IMR-90 (cell line): ENCODE measurements around the gene EREG. TPM values are rescaled to one million over a fixed set of nuclear protein-coding genes. Genes with fewer than 3 reads are reported as not detected.

Experiments used
- ATAC-seq: fragments of 200-7000 bp; cut with Tn5 transposase; 2 replicates; pipeline ENCODE4 v1.9.1; 2020; ENCODE audit warnings: low read depth, mild to moderate bottlenecking, moderate library complexity
- BruUV-seq: library from RNA; stranded (reverse); fragments of 400-500 nt; replicated peaks from 2 replicates; lab custom pipeline; 2021; lab: Mats Ljungman, UMichigan
- CTCF ChIA-PET: fragments of 300-600 bp; formaldehyde crosslinking; extraction: SDS; loops from one replicate; lab custom pipeline; 2021; ENCODE audit warnings: antibody characterized with exemption; lab: Yijun Ruan, JAX
- POLR2A ChIA-PET: fragments of 300-600 bp; sonication (Branson Sonifier 250); formaldehyde crosslinking; loops from one replicate; lab custom pipeline; 2022; ENCODE audit warnings: antibody characterized with exemption; ENCODE audit not compliant: unreplicated experiment; lab: Charles Lee
- DNase-seq: peaks from one replicate; pipeline ENCODE4 v3.0.0; 2013
- H2AFZ ChIP-seq: replicated peaks from 2 replicates; pipeline ENCODE3; 2013; ENCODE audit warnings: low read length, mild to moderate bottlenecking; ENCODE audit not compliant: poor library complexity
- H2AK5ac ChIP-seq: 2 replicates; pipeline ENCODE4 v1.6.1; 2013; ENCODE audit warnings: low read depth, low read length, inconsistent platforms
- H2AK9ac ChIP-seq: replicated peaks from 2 replicates; pipeline ENCODE3; 2013; ENCODE audit warnings: mild to moderate bottlenecking, low read depth, low read length, moderate library complexity; ENCODE audit not compliant: poor library complexity
- H2BK120ac ChIP-seq: 2 replicates; pipeline ENCODE4 v1.6.1; 2013; ENCODE audit warnings: low read depth, low read length, inconsistent platforms
- H2BK15ac ChIP-seq: 3 replicates; pipeline ENCODE4 v1.6.1; 2013; ENCODE audit warnings: low read depth, low read length, inconsistent platforms
- H2BK20ac ChIP-seq: 2 replicates; pipeline ENCODE4 v1.6.1; 2013; ENCODE audit warnings: low read depth, mild to moderate bottlenecking, inconsistent platforms, low read length, moderate library complexity
- H2BK5ac ChIP-seq: 2 replicates; pipeline ENCODE4 v1.6.1; 2013; ENCODE audit warnings: mild to moderate bottlenecking, low read depth, low read length, inconsistent platforms; ENCODE audit not compliant: poor library complexity, severe bottlenecking
- H3K14ac ChIP-seq: replicated peaks from 2 replicates; pipeline ENCODE4 v1.6.1; 2013; ENCODE audit warnings: low read depth, low read length, inconsistent platforms
- H3K18ac ChIP-seq: 2 replicates; pipeline ENCODE4 v1.6.1; 2013; ENCODE audit warnings: low read depth, low read length, control low read depth
- H3K23ac ChIP-seq: 2 replicates; pipeline ENCODE4 v1.6.1; 2013; ENCODE audit warnings: low read depth, low read length, inconsistent platforms
- H3K27ac ChIP-seq: 2 replicates; pipeline ENCODE4 v1.5.1; 2013; ENCODE audit warnings: mild to moderate bottlenecking, control low read depth, low read length; ENCODE audit not compliant: insufficient read depth
- H3K27me3 ChIP-seq: 2 replicates; pipeline ENCODE4 v1.6.1; 2013; ENCODE audit warnings: low read length; ENCODE audit not compliant: control insufficient read depth, insufficient read depth
- H3K36me3 ChIP-seq: 2 replicates; pipeline ENCODE4 v1.6.1; 2013; ENCODE audit warnings: low read length, mixed read lengths; ENCODE audit not compliant: control insufficient read depth, insufficient read depth
- H3K4ac ChIP-seq: 2 replicates; pipeline ENCODE4 v1.6.1; 2013; ENCODE audit warnings: low read depth, low read length, inconsistent platforms
- H3K4me1 ChIP-seq: 2 replicates; pipeline ENCODE4 v1.6.1; 2013; ENCODE audit warnings: low read length, mixed read lengths; ENCODE audit not compliant: control insufficient read depth, insufficient read depth
- H3K4me2 ChIP-seq: 2 replicates; pipeline ENCODE4 v1.6.1; 2013; ENCODE audit warnings: low read depth, mild to moderate bottlenecking, control low read depth, low read length, moderate library complexity
- H3K4me3 ChIP-seq: 2 replicates; pipeline ENCODE4 v1.5.1; 2013; ENCODE audit warnings: low read depth, mild to moderate bottlenecking, control low read depth, low read length, moderate library complexity; ENCODE audit not compliant: insufficient read depth
- H3K56ac ChIP-seq: 2 replicates; pipeline ENCODE4 v1.6.1; 2013; ENCODE audit warnings: low read length, inconsistent platforms; ENCODE audit not compliant: insufficient read depth; ENCODE audit errors: extremely low read depth
- H3K79me1 ChIP-seq, 2 experiments: 2 replicates each; pipeline ENCODE4 v1.6.1; 2013; ENCODE audit warnings: low read length in 2 of 2, inconsistent platforms in 1 of 2, low read depth in 1 of 2
- H3K9ac ChIP-seq: 2 replicates; pipeline ENCODE4 v1.6.1; 2013; ENCODE audit warnings: low read depth, low read length, control low read depth
- H3K9me1 ChIP-seq: 2 replicates; pipeline ENCODE4 v1.6.1; 2013; ENCODE audit warnings: low read length, inconsistent platforms; ENCODE audit not compliant: insufficient read depth
- H3K9me3 ChIP-seq: 2 replicates; pipeline ENCODE4 v1.6.1; 2013; ENCODE audit warnings: low read length; ENCODE audit not compliant: control insufficient read depth, insufficient read depth
- H4K20me1 ChIP-seq: 2 replicates; pipeline ENCODE4 v1.6.1; 2013; ENCODE audit warnings: low read length, inconsistent platforms; ENCODE audit not compliant: insufficient read depth
- H4K5ac ChIP-seq: 2 replicates; pipeline ENCODE4 v1.6.1; 2013; ENCODE audit warnings: mild to moderate bottlenecking, low read depth, low read length, control low read depth
- H4K8ac ChIP-seq, 2 experiments: 2 replicates each; pipeline ENCODE4 v1.6.1; 2013; ENCODE audit warnings: low read depth in 2 of 2, low read length in 2 of 2, control low read depth in 1 of 2, inconsistent platforms in 1 of 2
- H4K91ac ChIP-seq: 2 replicates; pipeline ENCODE4 v1.6.1; 2013; ENCODE audit warnings: low read depth, low read length, inconsistent platforms; ENCODE audit not compliant: insufficient read depth
- CEBPB ChIP-seq: IDR thresholded peaks from 2 replicates; pipeline ENCODE4 v1.6.1; 2012; ENCODE audit warnings: low read depth, low read length, improper control_type of control experiment
- CHD1 ChIP-seq: IDR thresholded peaks from 2 replicates; pipeline ENCODE4 v1.6.1; 2012; ENCODE audit warnings: low read depth, low read length, improper control_type of control experiment
- MAZ ChIP-seq: IDR thresholded peaks from 2 replicates; pipeline ENCODE4 v1.6.1; 2012; ENCODE audit warnings: low read depth, mild to moderate bottlenecking, low read length, improper control_type of control experiment, moderate library complexity, borderline replicate concordance
- POLR2A ChIP-seq: IDR thresholded peaks from 2 replicates; pipeline ENCODE4 v1.6.1; 2012; ENCODE audit warnings: mild to moderate bottlenecking, low read depth, low read length
- RCOR1 ChIP-seq: IDR thresholded peaks from 2 replicates; pipeline ENCODE4 v1.6.1; 2012; ENCODE audit warnings: mild to moderate bottlenecking, low read length, improper control_type of control experiment; ENCODE audit not compliant: insufficient replicate concordance
- WGBS, 2 experiments: methylation state at CpG; one replicate each; pipeline versions ENCODE4 v1.1.5 to v1.1.7; 2013; ENCODE audit warnings: missing lambda C conversion rate in 2 of 2; ENCODE audit not compliant: insufficient read length in 1 of 2; ENCODE audit errors: extremely low coverage in 2 of 2; 5-methylcytosine and 5-hydroxymethylcytosine counted together
- dilution Hi-C: fragments of 300-500 bp; cut with HindIII; formaldehyde crosslinking; loops from one replicate; pipeline ENCODE4 v1.14.3; 2018; ENCODE audit warnings: low sequenced_read_pairs; ENCODE audit not compliant: unreplicated experiment
- in situ Hi-C: fragments of 300-500 bp; cut with MboI; formaldehyde crosslinking; loops from 3 replicates; pipeline ENCODE4 v1.14.3; 2019; ENCODE audit warnings: low sequenced_read_pairs, inconsistent platforms, mixed read lengths
- intact Hi-C: fragments of 100-400 bp; cut with micrococcal nuclease; formaldehyde crosslinking; loops from 2 replicates; pipeline ENCODE4 v1.10.0; 2022
- polyA plus RNA-seq, 3 experiments: library from polyadenylated mRNA; depleted of rRNA; stranded (reverse); fragments of >200 nt; gene quantifications; 2 replicates each; pipeline ENCODE4 v1.2.3, GENCODE V29; 2012; ENCODE audit warnings: low replicate concordance in 1 of 3
- total RNA-seq: library from RNA; depleted of rRNA; stranded (reverse); fragments of >200 nt; gene quantifications from 2 replicates; pipeline ENCODE4 v1.2.3, GENCODE V29; 2012

EREG gene
- total and polyA plus RNA-seq, 2 of the 4 experiments (the other 2 are of a cell fraction), result 0.26 to 0.36 TPM

DNA sequence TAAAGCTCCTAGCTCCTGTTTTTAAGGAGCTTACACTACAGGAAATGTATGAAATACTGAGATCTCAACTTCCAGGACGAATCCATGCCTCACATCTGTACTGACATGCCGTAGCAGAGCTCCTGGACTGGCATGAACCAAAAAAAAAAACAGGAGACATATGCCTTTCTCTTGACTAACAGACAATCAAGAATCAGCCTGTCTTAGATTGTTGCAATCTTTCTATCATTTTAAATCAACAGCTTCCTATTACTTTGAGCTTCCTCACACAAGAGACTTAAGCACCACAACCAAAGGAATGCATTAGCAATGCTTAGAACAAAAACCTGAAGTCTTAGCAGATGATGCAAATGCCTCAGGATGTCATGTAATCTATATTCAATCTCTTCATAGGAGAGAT lies 45.3 kb downstream of the EREG start:
- H3K23ac ChIP-seq, result no peak overlapping the region
- ChIA-PET POLR2A (no interaction called here), CTCF (interaction anchor here (0.5 to 1.3 kb wide), 2 partner anchors 33 to 139 kb away, joined by 3 to 6 read pairs; no protein-coding TSS in a partner anchor)
- ATAC-seq, result no peak
- intact Hi-C loops (loop anchor here (5.0 kb wide), 1 partner anchor 703 kb away; no protein-coding TSS in a partner anchor), dilution Hi-C loops (no loop called here), in situ Hi-C loops (no loop called here)
- no peak overlapping the region for H2AK9ac ChIP-seq
- no peak overlapping the region for H3K27ac ChIP-seq
- no peak overlapping the region for H2AFZ ChIP-seq
- H3K4me3 ChIP-seq, result no peak overlapping the region
- TF ChIP-seq RCOR1, result no peak
- 0 out of 2 replicates have a peak, but pooled peaks have one; percentile 5 for TF ChIP-seq CEBPB
- TF ChIP-seq CHD1, result no peak
- no peak for TF ChIP-seq MAZ
- TF ChIP-seq POLR2A, result no peak
- no peak overlapping the region; the same call in 1 of the 2 replicates for H3K4ac ChIP-seq
- H3K56ac ChIP-seq, result no peak overlapping the region
- no peaks in the 10 kb centered on the region for H3K36me3 ChIP-seq
- no peak overlapping the region for H2AK5ac ChIP-seq
- H3K9me1 ChIP-seq, result no peaks in the 10 kb centered on the region
- H4K5ac ChIP-seq, result no peak overlapping the region; the same call in 1 of the 2 replicates
- DNase-seq, result peak; percentile 51
- H3K9ac ChIP-seq, result no peak overlapping the region
- BruUV-seq, result no TSS peak
- no peaks in the 10 kb centered on the region for H3K79me1 ChIP-seq
- no peaks in the 10 kb centered on the region for H3K4me1 ChIP-seq
- no peak overlapping the region; the same call in 1 of the 2 replicates for H3K4me2 ChIP-seq
- peak overlapping the region; percentile 10 for H2BK120ac ChIP-seq
- no peak overlapping the region for H2BK5ac ChIP-seq
- H3K18ac ChIP-seq, result peak overlapping the region; percentile 45; the same call in 1 of the 2 replicates
- no peak overlapping the region for H4K8ac ChIP-seq
- no CpG with 5 or more reads among the region's 2 CpGs for WGBS, 2 experiments
- H2BK20ac ChIP-seq, result peak overlapping the region; percentile 27; the same call in 1 of the 2 replicates
- no peak overlapping the region for H3K14ac ChIP-seq
- no peaks in the 10 kb centered on the region for H3K27me3 ChIP-seq
- 0 out of 3 replicates have a peak overlapping the region, but pooled peaks have one; percentile 29 for H2BK15ac ChIP-seq
- no peaks in the 10 kb centered on the region for H4K20me1 ChIP-seq
- no peak overlapping the region for H4K91ac ChIP-seq
- H3K9me3 ChIP-seq, result no peaks in the 10 kb centered on the region
